Ecto neural progenitor cell (in vitro differentiated cells): ENCODE results near the gene IRF2BPL.
"Not testable (repeated sequence)": the region's sequence is repeated elsewhere in the genome, so short reads cannot be mapped to it uniquely, and the experiment has no call there.

Source experiments
- DNase-seq: peaks from one replicate; pipeline ENCODE4 v3.0.0-alpha.2; 2018; ENCODE audit warnings: low spot score

IRF2BPL gene

GRCh38 chr14:77033622-77034589, 5.4 kb upstream of the IRF2BPL start:
- DNase-seq = peak; percentile 91

GRCh38 chr14:77032844-77033621, 4.5 kb upstream of the IRF2BPL start:
- peak; percentile 91 for DNase-seq

- no peak for DNase-seq
Measured at GRCh38 chr14:77032491-77032843, 4.0 kb upstream of the IRF2BPL start.

- DNase-seq = no peak
Measured at GRCh38 chr14:77031759-77032490, 3.4 kb upstream of the IRF2BPL start.

- DNase-seq = no peak
Measured at GRCh38 chr14:77027538-77028383, 747 bp downstream of the IRF2BPL start.

- peak; percentile 80 for DNase-seq
Measured at GRCh38 chr14:77026930-77027537, 1.5 kb downstream of the IRF2BPL start.

GRCh38 chr14:77026166-77026929, 2.2 kb downstream of the IRF2BPL start:
- no peak for DNase-seq

GRCh38 chr14:77025744-77026165, 2.8 kb downstream of the IRF2BPL start:
- peak; percentile 69 for DNase-seq

GRCh38 chr14:77024171-77024691, 4.3 kb downstream of the IRF2BPL start:
- peak; percentile 72 for DNase-seq

- DNase-seq = peak; percentile 60
Measured at GRCh38 chr14:77023001-77023996, 5.2 kb downstream of the IRF2BPL start.

GRCh38 chr14:77022236-77022852, 6.2 kb downstream of the IRF2BPL start:
- no peak for DNase-seq

- DNase-seq = not testable (repeated sequence)
Measured at GRCh38 chr14:77021424-77021823, 7.1 kb downstream of the IRF2BPL start.

GRCh38 chr14:77018785-77019184, 9.7 kb downstream of the IRF2BPL start:
- no peak for DNase-seq

GRCh38 chr14:77017666-77018065, 10.8 kb downstream of the IRF2BPL start:
- no peak for DNase-seq

- no peak for DNase-seq
Measured at GRCh38 chr14:77014734-77015133, 13.8 kb downstream of the IRF2BPL start.

GRCh38 chr14:77014004-77014604, 14.4 kb downstream of the IRF2BPL start:
- DNase-seq = peak; percentile 70

GRCh38 chr14:77012193-77012765, 16.2 kb downstream of the IRF2BPL start:
- DNase-seq = no peak
